Lower lobe of right lung (tissue), 2 donors: Measurements from ENCODE around the gene PAK2. TPM values are rescaled to one million over a fixed set of nuclear protein-coding genes. Genes with fewer than 3 reads are reported as not detected.

Experiments used
- ATAC-seq, 2 donors: fragments of 200-7000 bp; cut with Tn5 transposase; one replicate each; pipeline ENCODE4 v1.9.1; 2020 to 2022; ENCODE audit warnings: mild to moderate bottlenecking in 2 of 2, moderate library complexity in 2 of 2
- DNase-seq: peaks from one replicate; pipeline ENCODE4 v3.0.0-alpha.2; 2020
- H3K27ac ChIP-seq: fragments of 200-600 bp; one replicate; pipeline ENCODE4 v1.8.0; 2022
- H3K27me3 ChIP-seq: fragments of 200-600 bp; one replicate; pipeline ENCODE4 v1.8.0; 2022; ENCODE audit warnings: low read depth
- H3K36me3 ChIP-seq: fragments of 200-600 bp; one replicate; pipeline ENCODE4 v1.8.0; 2022; ENCODE audit warnings: mild to moderate bottlenecking
- H3K4me1 ChIP-seq: fragments of 200-600 bp; one replicate; pipeline ENCODE4 v1.8.0; 2022
- H3K4me3 ChIP-seq: fragments of 200-600 bp; one replicate; pipeline ENCODE4 v1.8.0; 2022; ENCODE audit warnings: mild to moderate bottlenecking
- H3K9me3 ChIP-seq: fragments of 200-600 bp; one replicate; pipeline ENCODE4 v1.8.0; 2022
- CTCF ChIP-seq: fragments of 200-600 bp; IDR thresholded peaks from one replicate; pipeline ENCODE4 v1.8.0; 2022; ENCODE audit warnings: antibody characterized with exemption, mild to moderate bottlenecking
- intact Hi-C: fragments of 100-400 bp; cut with DNase I; formaldehyde crosslinking; loops from one replicate; pipeline ENCODE4 v1.11.0; 2022
- total RNA-seq: library from RNA; stranded (reverse); fragmentation: NEBNext Ultra II Directional; extraction: Animal tissue kit (Norgen Biotek cat#: 25700); gene quantifications from one replicate; pipeline ENCODE4 v1.2.1, GENCODE V29; 2021
- donor health status: DM: no; HTN: yes; CAD: no; lungs with severe emphysema.

Gene PAK2
- total RNA-seq, 1 donor from 2014 or later, result 80.7 TPM

- ATAC-seq, result no peak
- Histone ChIP-seq H3K4me3 (no peak overlapping the region), H3K4me1 (peaks cover 6% of the 10 kb centered on the region), H3K27me3 (no peaks in the 10 kb centered on the region), H3K9me3 (no peaks in the 10 kb centered on the region), H3K27ac (no peak overlapping the region), H3K36me3 (no peaks in the 10 kb centered on the region)
- TF ChIP-seq CTCF, result no peak
- no peak for DNase-seq
- intact Hi-C loops, result no loop called here
These were observed 43.8 kb upstream of the PAK2 start for GRCh38 chr3:196695849-196696226.

- no peak for DNase-seq
- intact Hi-C loops, result no loop called here
- no peak overlapping the region for H3K27ac ChIP-seq
- no peak for ATAC-seq
- H3K4me1 ChIP-seq, result peaks cover 6% of the 10 kb centered on the region
- no peak for TF ChIP-seq CTCF
- H3K36me3 ChIP-seq, result no peaks in the 10 kb centered on the region
- H3K4me3 ChIP-seq, result no peak overlapping the region
- H3K27me3 ChIP-seq, result no peaks in the 10 kb centered on the region
- no peaks in the 10 kb centered on the region for H3K9me3 ChIP-seq
These were observed 42.4 kb upstream of the PAK2 start for GRCh38 chr3:196697270-196697669.

GRCh38 chr3:196699749-196700148 is 39.9 kb upstream of the PAK2 start:
- Histone ChIP-seq H3K4me3 (no peak overlapping the region), H3K27ac (no peak overlapping the region), H3K4me1 (no peaks in the 10 kb centered on the region), H3K36me3 (no peaks in the 10 kb centered on the region), H3K9me3 (no peaks in the 10 kb centered on the region), H3K27me3 (no peaks in the 10 kb centered on the region)
- intact Hi-C loops, result no loop called here
- no peak for ATAC-seq
- TF ChIP-seq CTCF, result no peak
- DNase-seq, result no peak

- Histone ChIP-seq H3K9me3 (no peaks in the 10 kb centered on the region), H3K4me3 (no peak overlapping the region), H3K36me3 (no peaks in the 10 kb centered on the region), H3K4me1 (no peaks in the 10 kb centered on the region), H3K27me3 (no peaks in the 10 kb centered on the region), H3K27ac (no peak overlapping the region)
- no peak for TF ChIP-seq CTCF
- intact Hi-C loops, result no loop called here
- ATAC-seq (no peak), DNase-seq (no peak)
These were observed 38.9 kb upstream of the PAK2 start for GRCh38 chr3:196700801-196701200.

GRCh38 chr3:196706327-196706726 is 33.3 kb upstream of the PAK2 start:
- Histone ChIP-seq H3K27me3 (no peaks in the 10 kb centered on the region), H3K4me3 (no peak overlapping the region), H3K9me3 (no peaks in the 10 kb centered on the region), H3K27ac (no peak overlapping the region), H3K36me3 (no peaks in the 10 kb centered on the region), H3K4me1 (peaks cover 3% of the 10 kb centered on the region)
- no peak for DNase-seq
- intact Hi-C loops, result no loop called here
- ATAC-seq, result no peak
- no peak for TF ChIP-seq CTCF

GRCh38 chr3:196706731-196707130 is 32.9 kb upstream of the PAK2 start:
- no peak for TF ChIP-seq CTCF
- ATAC-seq, result no peak

More at GRCh38 chr3:196706731-196707130, 32.9 kb upstream of the PAK2 start:
- Histone ChIP-seq H3K4me1 (peaks cover 5% of the 10 kb centered on the region), H3K36me3 (no peaks in the 10 kb centered on the region), H3K27ac (no peak overlapping the region), H3K4me3 (no peak overlapping the region), H3K9me3 (no peaks in the 10 kb centered on the region), H3K27me3 (no peaks in the 10 kb centered on the region)
- no peak for DNase-seq
- intact Hi-C loops, result no loop called here
